ENCODE measurements around the gene RASA3. TPM values are rescaled to one million over a fixed set of nuclear protein-coding genes. Genes with fewer than 3 reads are reported as not detected.
"Not testable (repeated sequence)": the region's sequence is repeated elsewhere in the genome, so short reads cannot be mapped to it uniquely, and the experiment has no call there.

Gene RASA3
- total RNA-seq, 1 experiment from 2014 or later = 0.26 TPM

DNA sequence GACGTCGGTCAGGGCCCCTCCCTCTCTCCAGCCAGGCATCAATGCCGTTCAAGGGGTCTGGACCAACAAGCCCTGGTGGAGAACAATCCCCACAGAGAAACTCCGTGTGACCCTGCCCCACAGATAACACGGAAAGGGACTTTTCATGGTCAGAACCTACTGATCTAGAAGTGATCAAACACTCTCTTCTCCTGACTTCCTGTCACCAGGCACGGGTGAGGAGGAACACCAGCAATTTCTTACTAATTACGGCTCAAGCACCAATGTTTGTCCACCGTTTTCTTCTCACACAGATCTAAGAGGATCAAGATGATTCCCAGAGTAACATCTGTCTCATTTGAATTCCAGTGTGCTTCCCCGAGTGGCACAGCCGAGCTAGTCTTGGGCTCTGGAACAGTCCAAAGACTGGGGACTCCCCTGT is 11.8 kb downstream of the RASA3 start:
- intact Hi-C loops (cut with micrococcal nuclease; ENCODE audit: unreplicated experiment) = no loop called here
- no TSS peak for BruUV-seq (replicated peaks)
- Mint-ChIP-seq H3K36me3 (ENCODE audit: insufficient read depth, unreplicated experiment) (no peaks in the 10 kb centered on the region), H3K4me3 (ENCODE audit: low read depth, unreplicated experiment) (no peak overlapping the region), H3K9me3 (ENCODE audit: low read depth, unreplicated experiment) (no peaks in the 10 kb centered on the region), H3K27me3 (ENCODE audit: unreplicated experiment) (no peaks in the 10 kb centered on the region), H3K27ac (ENCODE audit: unreplicated experiment) (no peak overlapping the region), H3K4me1 (ENCODE audit: low read depth, unreplicated experiment) (no peaks in the 10 kb centered on the region)
- DNase-seq = no peak
- CTCF ChIA-PET = no interaction called here
- no peak for TF ChIP-seq CTCF (IDR thresholded peaks at IDR 0.05; ENCODE audit: unreplicated experiment)

GRCh38 chr13:114119196-114119595 is 13.2 kb downstream of the RASA3 start:
- intact Hi-C loops (cut with micrococcal nuclease; ENCODE audit: unreplicated experiment) = no loop called here
- Mint-ChIP-seq H3K4me1 (ENCODE audit: low read depth, unreplicated experiment) (no peaks in the 10 kb centered on the region), H3K27me3 (ENCODE audit: unreplicated experiment) (no peaks in the 10 kb centered on the region), H3K36me3 (ENCODE audit: insufficient read depth, unreplicated experiment) (no peaks in the 10 kb centered on the region), H3K4me3 (ENCODE audit: low read depth, unreplicated experiment) (no peak overlapping the region), H3K9me3 (ENCODE audit: low read depth, unreplicated experiment) (no peaks in the 10 kb centered on the region), H3K27ac (ENCODE audit: unreplicated experiment) (no peak overlapping the region)
- TF ChIP-seq CTCF (IDR thresholded peaks at IDR 0.05; ENCODE audit: unreplicated experiment) = no peak
- no peak for DNase-seq
- CTCF ChIA-PET = no interaction called here
- no TSS peak for BruUV-seq (replicated peaks)

GRCh38 chr13:114118511-114119123 is 13.8 kb downstream of the RASA3 start:
- no TSS peak for BruUV-seq (replicated peaks)
- Mint-ChIP-seq H3K4me3 (ENCODE audit: low read depth, unreplicated experiment) (no peak overlapping the region), H3K36me3 (ENCODE audit: insufficient read depth, unreplicated experiment) (no peaks in the 10 kb centered on the region), H3K27ac (ENCODE audit: unreplicated experiment) (no peak overlapping the region), H3K4me1 (ENCODE audit: low read depth, unreplicated experiment) (no peaks in the 10 kb centered on the region), H3K9me3 (ENCODE audit: low read depth, unreplicated experiment) (no peaks in the 10 kb centered on the region), H3K27me3 (ENCODE audit: unreplicated experiment) (no peaks in the 10 kb centered on the region)
- peak; percentile 6 for DNase-seq
- intact Hi-C loops (cut with micrococcal nuclease; ENCODE audit: unreplicated experiment) = no loop called here
- CTCF ChIA-PET = no interaction called here
- no peak for TF ChIP-seq CTCF (IDR thresholded peaks at IDR 0.05; ENCODE audit: unreplicated experiment)

DNA sequence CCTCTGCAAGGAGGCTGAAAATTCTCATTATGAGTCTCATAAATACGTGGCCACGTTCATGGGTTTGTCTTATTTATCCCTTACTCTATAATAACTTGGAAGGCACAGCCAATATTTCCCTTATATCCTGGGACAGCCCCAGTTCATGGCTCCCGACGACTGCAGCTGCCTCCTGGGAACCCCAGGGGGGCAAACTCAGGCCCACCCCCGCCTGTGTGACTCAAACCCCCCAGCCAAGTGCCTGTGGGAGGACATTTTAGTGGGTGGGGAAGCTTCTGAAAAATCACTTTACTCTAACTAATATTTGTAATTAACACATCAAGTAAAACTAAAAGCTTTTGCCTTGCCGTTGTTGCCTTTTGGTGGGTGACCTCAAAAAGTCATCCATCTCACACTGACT is 14.3 kb downstream of the RASA3 start:
- DNase-seq = no peak
- no peaks in the 10 kb centered on the region for H3K27me3 Mint-ChIP-seq (ENCODE audit: unreplicated experiment)
- H3K4me1 Mint-ChIP-seq (ENCODE audit: low read depth, unreplicated experiment) = no peaks in the 10 kb centered on the region
- no peaks in the 10 kb centered on the region for H3K36me3 Mint-ChIP-seq (ENCODE audit: insufficient read depth, unreplicated experiment)
- no peak overlapping the region for H3K4me3 Mint-ChIP-seq (ENCODE audit: low read depth, unreplicated experiment)
- no TSS peak for BruUV-seq (replicated peaks)
- no peak overlapping the region for H3K27ac Mint-ChIP-seq (ENCODE audit: unreplicated experiment)
- CTCF ChIA-PET = no interaction called here
- intact Hi-C loops (cut with micrococcal nuclease; ENCODE audit: unreplicated experiment) = no loop called here
- no peaks in the 10 kb centered on the region for H3K9me3 Mint-ChIP-seq (ENCODE audit: low read depth, unreplicated experiment)
- no peak for TF ChIP-seq CTCF (IDR thresholded peaks at IDR 0.05; ENCODE audit: unreplicated experiment)

DNA sequence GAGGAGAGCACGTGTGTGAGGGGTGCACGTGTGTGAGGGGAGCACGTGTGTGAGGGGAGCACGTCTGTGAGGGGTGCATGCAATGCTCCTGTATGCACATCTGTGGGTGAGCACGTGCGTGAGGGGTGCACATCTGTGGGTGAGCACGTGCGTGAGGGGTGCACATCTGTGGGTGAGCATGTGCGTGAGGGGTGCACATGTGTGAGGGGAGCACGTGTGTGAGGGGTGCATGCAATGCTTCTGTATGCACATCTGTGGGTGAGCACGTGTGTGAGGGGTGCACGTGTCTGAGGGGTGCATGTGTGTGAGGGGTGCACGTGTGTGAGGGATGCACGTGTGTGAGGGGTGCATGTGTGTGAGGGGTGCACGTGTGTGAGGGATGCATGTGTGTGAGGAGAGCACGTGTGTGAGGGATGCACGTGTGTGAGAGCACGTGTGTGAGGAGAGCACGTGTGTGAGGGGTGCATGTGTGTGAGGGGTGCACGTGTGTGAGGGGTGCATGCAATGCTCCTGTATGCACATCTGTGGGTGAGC is 15.0 kb downstream of the RASA3 start:
- CTCF ChIA-PET; H3K4me3 Mint-ChIP-seq (ENCODE audit: low read depth, unreplicated experiment); H3K4me1 Mint-ChIP-seq (ENCODE audit: low read depth, unreplicated experiment); H3K9me3 Mint-ChIP-seq (ENCODE audit: low read depth, unreplicated experiment); intact Hi-C loops (cut with micrococcal nuclease; ENCODE audit: unreplicated experiment); H3K27ac Mint-ChIP-seq (ENCODE audit: unreplicated experiment); H3K27me3 Mint-ChIP-seq (ENCODE audit: unreplicated experiment); DNase-seq; BruUV-seq (replicated peaks); H3K36me3 Mint-ChIP-seq (ENCODE audit: insufficient read depth, unreplicated experiment): not testable (repeated sequence)
